ENCODE measurements around the gene MARCKSL1. TPM values are rescaled to one million over a fixed set of nuclear protein-coding genes. Genes with fewer than 3 reads are reported as not detected.

Gene MARCKSL1
- polyA plus RNA-seq, 1 donor from 2014 or later = 694 TPM

DNA sequence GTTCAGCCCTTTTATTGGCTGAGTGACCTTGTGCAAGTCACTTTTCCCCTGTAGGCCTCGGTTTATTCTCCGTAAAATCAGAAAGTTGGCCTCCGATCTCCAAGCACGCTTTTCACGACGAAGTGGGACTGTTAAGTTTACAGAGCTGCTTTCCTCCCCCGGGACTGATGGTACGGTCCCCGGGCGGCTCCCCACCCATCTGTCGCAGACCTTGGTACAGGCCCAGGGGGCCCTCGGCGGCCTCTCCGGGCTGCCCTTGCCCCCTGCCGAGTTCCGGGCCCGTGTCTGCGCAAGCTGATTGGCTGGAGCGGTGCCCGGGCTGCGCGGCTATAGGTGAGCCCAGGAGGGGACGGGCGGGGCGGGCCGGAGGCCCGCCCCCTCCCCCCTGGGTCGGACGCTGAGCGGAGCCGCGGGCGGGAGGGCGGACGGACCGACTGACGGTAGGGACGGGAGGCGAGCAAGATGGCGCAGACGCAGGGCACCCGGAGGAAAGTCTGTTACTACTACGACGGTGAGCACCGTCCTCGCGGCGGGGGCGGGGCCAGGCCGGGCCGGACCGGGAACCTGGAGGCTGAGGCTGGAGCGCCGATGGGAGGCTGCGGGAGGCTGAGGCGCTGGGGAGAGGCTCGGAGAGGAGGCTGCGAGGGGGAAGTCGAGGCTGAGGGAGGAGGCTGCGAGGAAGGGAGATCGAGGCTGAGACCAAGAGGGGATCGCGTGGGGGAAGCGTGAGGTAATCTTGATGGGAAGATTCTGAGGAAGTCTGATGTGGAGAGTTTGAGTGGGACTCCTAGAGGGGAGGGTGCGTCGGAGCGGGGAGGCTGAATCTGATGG is 44.1 kb downstream of the MARCKSL1 start, which contains the start of gene HDAC1:
Gene HDAC1 (plus strand): TSS at position 376 of the 831 bp plus-strand sequence. CDS start 87 bp downstream, at position 463.
- Histone ChIP-seq H4K20me1 (ENCODE audit: insufficient read depth) (no peaks in the 10 kb centered on the region), H3K9ac (ENCODE audit: low read length) (peak within 1 kb of the TSS; percentile 64), H2AFZ (ENCODE audit: low read depth, low read length) (peak within 1 kb of the TSS; percentile 85), H3K79me2 (replicated peaks; ENCODE audit: insufficient read depth, low read length) (peaks cover 3% of the 10 kb centered on the region), H3K9me3 (ENCODE audit: low read length) (no peaks in the 10 kb centered on the region), H3K4me2 (ENCODE audit: low read length) (no peak within 1 kb of the TSS), H3K9me2 (ENCODE audit: insufficient read depth, low read length) (no peaks in the 10 kb centered on the region), H3K36me3 (ENCODE audit: insufficient read depth, low read length) (no peaks in the 10 kb centered on the region), H3K4me3 (ENCODE audit: low read length) (peak within 1 kb of the TSS; percentile 86), H3K27me3 (ENCODE audit: insufficient read depth, low read depth, low read length) (no peaks in the 10 kb centered on the region), H3F3A (ENCODE audit: insufficient read depth, low read length, poor library complexity, severe bottlenecking) (no peaks in the 10 kb centered on the region), H3K27ac (ENCODE audit: low read length) (no peak within 1 kb of the TSS)
- TF ChIP-seq SMC3 (conservative IDR thresholded peaks at IDR 0.05; ENCODE audit: poor library complexity) = no peak
- TF ChIP-seq, protein P1, sequence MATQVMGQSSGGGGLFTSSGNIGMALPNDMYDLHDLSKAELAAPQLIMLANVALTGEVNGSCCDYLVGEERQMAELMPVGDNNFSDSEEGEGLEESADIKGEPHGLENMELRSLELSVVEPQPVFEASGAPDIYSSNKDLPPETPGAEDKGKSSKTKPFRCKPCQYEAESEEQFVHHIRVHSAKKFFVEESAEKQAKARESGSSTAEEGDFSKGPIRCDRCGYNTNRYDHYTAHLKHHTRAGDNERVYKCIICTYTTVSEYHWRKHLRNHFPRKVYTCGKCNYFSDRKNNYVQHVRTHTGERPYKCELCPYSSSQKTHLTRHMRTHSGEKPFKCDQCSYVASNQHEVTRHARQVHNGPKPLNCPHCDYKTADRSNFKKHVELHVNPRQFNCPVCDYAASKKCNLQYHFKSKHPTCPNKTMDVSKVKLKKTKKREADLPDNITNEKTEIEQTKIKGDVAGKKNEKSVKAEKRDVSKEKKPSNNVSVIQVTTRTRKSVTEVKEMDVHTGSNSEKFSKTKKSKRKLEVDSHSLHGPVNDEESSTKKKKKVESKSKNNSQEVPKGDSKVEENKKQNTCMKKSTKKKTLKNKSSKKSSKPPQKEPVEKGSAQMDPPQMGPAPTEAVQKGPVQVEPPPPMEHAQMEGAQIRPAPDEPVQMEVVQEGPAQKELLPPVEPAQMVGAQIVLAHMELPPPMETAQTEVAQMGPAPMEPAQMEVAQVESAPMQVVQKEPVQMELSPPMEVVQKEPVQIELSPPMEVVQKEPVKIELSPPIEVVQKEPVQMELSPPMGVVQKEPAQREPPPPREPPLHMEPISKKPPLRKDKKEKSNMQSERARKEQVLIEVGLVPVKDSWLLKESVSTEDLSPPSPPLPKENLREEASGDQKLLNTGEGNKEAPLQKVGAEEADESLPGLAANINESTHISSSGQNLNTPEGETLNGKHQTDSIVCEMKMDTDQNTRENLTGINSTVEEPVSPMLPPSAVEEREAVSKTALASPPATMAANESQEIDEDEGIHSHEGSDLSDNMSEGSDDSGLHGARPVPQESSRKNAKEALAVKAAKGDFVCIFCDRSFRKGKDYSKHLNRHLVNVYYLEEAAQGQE (IDR thresholded peaks at IDR 0.05; ENCODE audit: borderline replicate concordance) = peak; percentile 35
- TF ChIP-seq TAF1 (IDR thresholded peaks at IDR 0.05; ENCODE audit: low read depth) = no peak
- TF ChIP-seq EZH2 (IDR thresholded peaks at IDR 0.05; ENCODE audit: borderline replicate concordance, insufficient read depth, low read length, poor library complexity, severe bottlenecking) = no peak
- no peak for TF ChIP-seq EP300 (conservative IDR thresholded peaks at IDR 0.05; ENCODE audit: poor library complexity, severe bottlenecking)
- no peak for TF ChIP-seq RAD21 (conservative IDR thresholded peaks at IDR 0.05)
- TF ChIP-seq POLR2AphosphoS5 (IDR thresholded peaks at IDR 0.05) = peak; percentile 57

DNA sequence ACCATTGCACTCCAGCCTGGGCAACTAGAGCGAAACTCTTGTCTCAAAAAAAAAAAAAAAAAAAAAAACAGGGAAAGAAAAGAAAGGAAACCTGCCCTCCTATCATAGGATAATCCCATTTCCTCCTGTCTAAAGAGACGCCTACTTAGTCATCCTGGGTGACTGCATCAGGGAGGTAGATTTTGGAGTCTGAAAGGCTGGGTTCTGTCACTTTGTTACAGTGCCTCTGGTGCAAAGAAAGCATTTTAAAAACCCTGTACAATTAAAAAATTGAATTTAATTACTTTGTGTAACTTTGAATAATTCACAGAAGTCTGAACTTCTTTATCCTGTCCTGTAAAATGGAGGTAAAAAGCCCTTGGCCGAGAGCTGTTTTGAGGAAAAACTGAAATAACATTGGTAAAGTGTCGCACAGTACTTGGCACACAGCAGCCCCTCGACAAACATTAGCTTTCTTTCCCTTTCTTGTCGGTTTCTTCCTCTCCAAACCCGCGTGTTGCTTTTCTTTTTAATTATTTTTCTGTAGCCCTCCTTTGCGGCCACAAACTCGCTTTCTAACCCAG is 44.8 kb downstream of the MARCKSL1 start:
- TF ChIP-seq SMC3 (conservative IDR thresholded peaks at IDR 0.05; ENCODE audit: poor library complexity) (no peak), MXI1 (conservative IDR thresholded peaks at IDR 0.05; ENCODE audit: poor library complexity, severe bottlenecking) (no peak), EZH2 (IDR thresholded peaks at IDR 0.05; ENCODE audit: borderline replicate concordance, insufficient read depth, low read length, poor library complexity, severe bottlenecking) (no peak), EP300 (conservative IDR thresholded peaks at IDR 0.05; ENCODE audit: poor library complexity, severe bottlenecking) (no peak), RAD21 (conservative IDR thresholded peaks at IDR 0.05) (no peak), TAF1 (IDR thresholded peaks at IDR 0.05; ENCODE audit: low read depth) (no peak), POLR2AphosphoS5 (IDR thresholded peaks at IDR 0.05) (no peak)
- TF ChIP-seq, protein P2, sequence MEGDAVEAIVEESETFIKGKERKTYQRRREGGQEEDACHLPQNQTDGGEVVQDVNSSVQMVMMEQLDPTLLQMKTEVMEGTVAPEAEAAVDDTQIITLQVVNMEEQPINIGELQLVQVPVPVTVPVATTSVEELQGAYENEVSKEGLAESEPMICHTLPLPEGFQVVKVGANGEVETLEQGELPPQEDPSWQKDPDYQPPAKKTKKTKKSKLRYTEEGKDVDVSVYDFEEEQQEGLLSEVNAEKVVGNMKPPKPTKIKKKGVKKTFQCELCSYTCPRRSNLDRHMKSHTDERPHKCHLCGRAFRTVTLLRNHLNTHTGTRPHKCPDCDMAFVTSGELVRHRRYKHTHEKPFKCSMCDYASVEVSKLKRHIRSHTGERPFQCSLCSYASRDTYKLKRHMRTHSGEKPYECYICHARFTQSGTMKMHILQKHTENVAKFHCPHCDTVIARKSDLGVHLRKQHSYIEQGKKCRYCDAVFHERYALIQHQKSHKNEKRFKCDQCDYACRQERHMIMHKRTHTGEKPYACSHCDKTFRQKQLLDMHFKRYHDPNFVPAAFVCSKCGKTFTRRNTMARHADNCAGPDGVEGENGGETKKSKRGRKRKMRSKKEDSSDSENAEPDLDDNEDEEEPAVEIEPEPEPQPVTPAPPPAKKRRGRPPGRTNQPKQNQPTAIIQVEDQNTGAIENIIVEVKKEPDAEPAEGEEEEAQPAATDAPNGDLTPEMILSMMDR (IDR thresholded peaks at IDR 0.05; ENCODE audit: poor library complexity, severe bottlenecking) = no peak
- TF ChIP-seq, protein P1 (IDR thresholded peaks at IDR 0.05; ENCODE audit: borderline replicate concordance) = no peak
- Histone ChIP-seq H2AFZ (ENCODE audit: low read depth, low read length) (peak overlapping the region; percentile 43), H3K36me3 (ENCODE audit: insufficient read depth, low read length) (no peaks in the 10 kb centered on the region), H3K79me2 (replicated peaks; ENCODE audit: insufficient read depth, low read length) (peaks cover 3% of the 10 kb centered on the region), H3K9me2 (ENCODE audit: insufficient read depth, low read length) (no peaks in the 10 kb centered on the region), H3K27ac (ENCODE audit: low read length) (no peak overlapping the region), H3K27me3 (ENCODE audit: insufficient read depth, low read depth, low read length) (no peaks in the 10 kb centered on the region), H3K4me2 (ENCODE audit: low read length) (no peak overlapping the region), H3K9ac (ENCODE audit: low read length) (peak overlapping the region; percentile 64), H3F3A (ENCODE audit: insufficient read depth, low read length, poor library complexity, severe bottlenecking) (no peaks in the 10 kb centered on the region), H3K9me3 (ENCODE audit: low read length) (no peaks in the 10 kb centered on the region), H4K20me1 (ENCODE audit: insufficient read depth) (no peaks in the 10 kb centered on the region), H3K4me3 (ENCODE audit: low read length) (peak overlapping the region; percentile 86)
